T-helper 2 cell (primary cell): Measurements from ENCODE around the gene GRIP2.

Source experiments
- DNase-seq, 5 experiments: peaks; one replicate each; pipeline versions ENCODE4 v3.0.0 to v3.0.0-alpha.2; 2012 to 2022
- total RNA-seq, 2 donors: gene quantifications; one replicate each; lab custom pipeline; 2026; lab: John Stamatoyannopoulos, UW

GRIP2 gene
- 0 to 0.13 reads per million in 2 donors for total RNA-seq

DNA sequence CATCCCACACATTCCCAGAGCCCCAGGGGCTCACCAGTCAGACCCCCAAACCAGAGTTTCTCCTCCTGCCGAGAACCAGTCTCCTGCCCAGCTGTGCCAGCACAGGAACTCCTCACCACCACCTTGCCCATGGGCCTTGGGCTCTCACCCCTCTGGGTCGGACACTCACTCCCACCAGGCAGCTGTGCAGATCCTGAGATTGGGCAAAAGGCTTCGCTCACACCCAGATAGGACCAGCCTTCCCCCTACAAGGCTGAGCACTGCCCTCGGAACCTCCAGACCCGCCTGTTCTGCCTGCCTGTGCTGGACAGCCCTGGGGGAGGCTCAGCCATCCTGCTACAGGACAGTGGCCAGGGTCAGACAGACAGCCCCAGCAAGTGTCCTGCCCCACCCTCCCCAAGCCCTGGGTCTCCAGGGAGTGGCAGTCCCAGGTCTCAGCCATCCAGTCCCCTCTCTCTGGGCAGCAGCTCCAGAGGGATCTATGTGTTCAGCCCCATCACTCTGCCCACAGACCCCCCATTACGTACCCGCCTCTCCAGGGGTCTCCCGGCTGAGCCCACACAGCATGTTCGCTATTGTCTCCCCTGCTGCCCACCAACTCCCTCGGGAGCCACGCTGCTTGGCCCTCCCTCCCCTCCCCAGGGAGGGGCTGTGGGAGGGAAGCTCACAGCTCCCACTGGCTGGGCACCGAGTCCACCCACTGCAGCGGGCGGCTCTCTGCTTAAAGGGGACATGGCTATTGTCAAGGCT is at the start of gene GRIP2:
Gene GRIP2, minus strand, starts transcription at position 601 of the 750 bp plus-strand sequence. Its CDS starts 34 bp downstream, at position 567.
- DNase-seq, result no peak

GRCh38 chr3:14588425-14589112 is 48.4 kb upstream of the GRIP2 start:
- no peak for DNase-seq

GRCh38 chr3:14587740-14588360 is 47.7 kb upstream of the GRIP2 start:
- DNase-seq, result no peak

- no peak for DNase-seq
These were observed 46.5 kb upstream of the GRIP2 start for GRCh38 chr3:14586611-14587010.

DNA sequence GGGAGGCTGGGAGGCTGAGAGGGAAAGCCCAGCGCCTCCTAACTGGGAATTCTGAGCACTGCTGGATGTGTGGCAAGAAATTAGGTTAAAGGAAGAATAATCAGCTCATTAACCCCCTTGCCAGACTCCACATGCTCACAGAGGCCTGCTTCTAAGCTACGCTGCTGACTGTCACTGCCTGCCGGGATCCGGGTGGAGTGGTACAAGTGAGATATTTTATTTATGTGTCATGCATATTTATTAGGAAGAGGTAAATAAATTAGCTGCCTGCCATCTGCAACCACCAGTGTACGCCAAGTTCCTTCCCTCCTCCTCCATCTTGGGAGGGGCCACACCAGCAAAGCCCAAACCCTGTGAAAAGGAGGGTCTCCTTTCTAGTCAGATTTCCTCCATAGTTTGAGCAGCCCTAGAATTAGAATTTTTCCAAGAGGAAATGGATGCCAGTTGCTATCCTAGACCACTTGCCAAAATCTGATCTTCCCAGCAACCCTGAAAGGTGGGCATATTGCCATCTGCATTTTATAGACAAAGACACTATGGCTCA is 43.5 kb upstream of the GRIP2 start:
- no peak for DNase-seq

- no peak for DNase-seq
These were observed 41.9 kb upstream of the GRIP2 start for GRCh38 chr3:14582045-14582410.

DNA sequence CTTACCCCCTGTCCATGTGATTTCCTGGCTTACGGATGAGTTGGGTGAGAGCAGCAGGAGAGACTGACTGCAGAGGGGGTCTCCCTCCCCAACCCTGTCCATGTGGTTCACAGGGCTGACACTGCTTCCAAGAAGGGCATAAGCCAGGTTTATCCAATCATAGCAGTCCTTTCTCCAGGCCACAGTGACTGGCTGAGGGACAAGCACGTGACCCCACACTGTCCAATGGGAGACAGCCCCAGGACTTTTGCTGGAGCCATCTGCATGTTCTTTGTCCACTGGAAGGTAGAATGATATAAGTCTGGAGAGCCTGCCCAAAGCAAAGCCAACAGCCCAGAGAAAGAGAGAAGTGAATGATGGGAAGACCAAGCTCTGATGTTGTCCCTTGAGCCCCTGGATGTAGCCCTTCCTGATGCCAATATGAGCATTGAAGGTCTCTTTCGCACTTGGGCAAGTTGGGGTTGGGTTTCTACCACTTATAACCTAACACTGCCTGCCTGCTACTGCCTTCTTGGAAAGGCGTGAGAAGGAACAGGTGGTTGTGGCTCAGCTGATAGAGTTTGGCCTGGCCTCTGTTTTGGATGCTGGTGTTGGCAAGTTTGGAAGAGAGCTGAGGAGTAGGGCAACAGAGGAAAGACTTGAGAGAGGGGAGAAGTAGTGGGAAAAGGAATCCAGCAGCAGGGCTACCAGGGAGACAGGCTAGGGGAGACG is 41.3 kb upstream of the GRIP2 start:
- no peak for DNase-seq

- DNase-seq, result no peak
These were observed 37.8 kb upstream of the GRIP2 start for GRCh38 chr3:14577897-14578296.

DNA sequence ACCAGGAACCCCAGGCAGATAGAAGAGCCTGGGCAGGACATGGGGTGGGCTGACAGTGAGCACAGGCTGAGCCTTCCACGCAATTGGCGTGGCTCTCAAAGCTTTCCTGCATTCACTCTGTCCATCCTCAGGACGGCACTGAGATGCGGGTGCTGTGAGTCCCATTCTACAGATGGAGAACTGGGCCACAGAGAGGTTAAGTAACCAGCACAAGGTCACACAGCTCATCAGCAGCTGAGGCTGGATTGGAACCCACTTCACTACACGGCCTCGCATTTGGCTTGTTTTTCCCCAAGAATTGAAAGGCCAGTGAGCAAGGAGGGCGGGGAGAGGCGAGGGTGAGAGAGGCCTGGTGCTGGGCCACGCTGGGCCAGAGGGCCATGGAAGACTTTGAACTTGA is 36.0 kb upstream of the GRIP2 start:
- DNase-seq, result no peak

GRCh38 chr3:14574183-14574582 is 34.0 kb upstream of the GRIP2 start:
- no peak for DNase-seq

DNA sequence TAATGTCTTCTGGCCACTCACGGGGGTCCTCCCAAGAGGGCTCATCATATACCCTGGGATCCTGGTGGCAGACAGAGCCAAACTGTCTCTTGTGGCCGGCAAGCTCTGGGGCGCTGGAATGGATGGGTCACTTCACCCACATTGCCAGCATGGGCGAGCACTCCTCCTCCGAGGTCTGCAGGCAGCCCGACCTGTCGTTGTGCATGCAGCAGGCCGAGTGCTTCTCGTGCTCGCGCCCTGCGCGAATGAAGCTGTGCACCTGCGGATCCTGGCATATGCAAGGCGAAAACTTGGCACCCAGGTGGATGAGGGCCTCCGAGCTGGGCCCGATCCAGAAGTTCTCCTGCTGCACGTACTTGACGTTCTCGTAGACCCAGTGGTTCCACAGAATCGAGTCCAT is 33.6 kb upstream of the GRIP2 start:
- no peak for DNase-seq

DNA sequence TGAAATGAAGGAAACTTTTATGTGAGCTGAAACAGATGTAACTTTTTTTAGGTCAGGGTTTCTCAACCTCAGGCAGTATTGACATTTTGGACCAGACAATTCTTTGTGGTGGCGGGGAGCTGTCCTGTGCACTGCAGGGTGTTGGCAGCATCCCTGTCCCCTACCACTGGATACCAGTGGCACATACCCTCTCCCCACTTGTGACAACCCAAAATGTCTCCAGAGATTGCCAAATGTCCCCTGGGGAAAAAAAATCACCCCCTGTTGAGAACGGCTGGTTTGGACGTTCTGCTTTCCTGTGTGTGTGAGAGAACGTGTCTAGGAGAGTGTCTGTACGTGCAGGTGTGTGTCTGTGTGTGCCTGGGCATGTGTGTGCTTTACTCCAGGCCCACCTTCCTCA is 30.7 kb upstream of the GRIP2 start:
- DNase-seq, result no peak

DNA sequence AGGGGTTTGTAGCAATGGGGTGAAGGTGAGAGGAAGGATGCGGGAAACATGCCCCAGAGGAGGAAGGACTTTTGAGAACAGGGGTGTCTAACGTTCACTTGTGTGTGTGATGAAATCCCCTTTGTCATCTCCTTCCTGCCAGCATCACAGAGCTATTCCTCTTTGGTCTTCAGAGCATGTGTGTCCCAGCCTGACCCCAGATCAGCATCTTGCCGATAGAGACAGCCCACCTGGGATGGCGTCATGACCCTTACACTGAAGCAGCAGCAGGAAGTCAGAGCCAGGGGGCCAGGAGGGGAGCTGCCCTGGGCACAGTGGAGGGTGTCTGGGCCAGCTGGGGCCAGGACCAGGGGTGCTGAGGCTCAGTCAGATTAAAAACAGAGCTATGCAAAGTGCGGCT is 29.9 kb upstream of the GRIP2 start:
- no peak for DNase-seq

DNA sequence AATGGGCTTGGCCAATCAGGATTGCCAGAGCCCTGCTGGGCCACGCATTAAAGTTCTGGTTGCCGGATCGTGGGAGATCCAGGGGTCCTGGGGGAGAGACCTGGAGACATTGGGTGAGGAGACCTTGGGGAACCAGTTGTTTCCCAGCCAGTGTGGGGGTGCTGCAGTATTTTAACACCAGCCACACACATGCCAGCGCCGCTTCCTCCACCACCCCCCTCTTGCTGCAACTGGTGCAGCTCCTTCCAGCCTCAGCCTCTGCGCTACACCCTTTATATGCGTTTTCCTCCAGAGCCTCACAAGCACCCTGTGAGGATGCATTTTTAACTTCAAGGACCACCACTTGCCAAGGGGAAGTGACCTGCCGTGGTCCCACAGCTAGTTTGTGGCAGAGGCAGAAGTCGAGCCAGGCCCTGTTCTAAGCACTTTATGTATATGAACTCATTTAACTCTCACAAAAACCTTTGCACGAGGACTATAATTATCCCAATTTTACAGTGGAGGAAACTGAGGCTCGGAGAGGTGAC is 29.4 kb upstream of the GRIP2 start:
- DNase-seq, result no peak

DNA sequence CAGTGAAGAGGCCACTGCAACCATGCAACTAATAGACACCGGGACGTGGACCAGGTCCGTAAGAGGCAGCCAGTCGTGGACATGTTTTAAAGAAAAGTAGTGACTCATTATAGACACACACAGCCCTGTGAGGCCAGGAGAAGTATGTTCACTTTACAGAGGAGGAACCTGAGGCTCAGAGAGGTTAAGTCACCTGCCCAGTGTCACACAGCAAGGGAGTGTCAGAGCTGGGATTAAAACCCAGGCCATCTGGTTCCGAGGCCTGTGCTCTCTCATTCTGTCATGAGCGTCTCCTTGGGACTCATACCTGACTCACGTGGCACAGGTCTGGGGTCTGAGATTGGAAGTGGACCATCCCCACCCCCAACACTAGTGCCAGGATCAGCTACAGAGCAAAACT is 28.1 kb upstream of the GRIP2 start:
- no peak for DNase-seq

DNA sequence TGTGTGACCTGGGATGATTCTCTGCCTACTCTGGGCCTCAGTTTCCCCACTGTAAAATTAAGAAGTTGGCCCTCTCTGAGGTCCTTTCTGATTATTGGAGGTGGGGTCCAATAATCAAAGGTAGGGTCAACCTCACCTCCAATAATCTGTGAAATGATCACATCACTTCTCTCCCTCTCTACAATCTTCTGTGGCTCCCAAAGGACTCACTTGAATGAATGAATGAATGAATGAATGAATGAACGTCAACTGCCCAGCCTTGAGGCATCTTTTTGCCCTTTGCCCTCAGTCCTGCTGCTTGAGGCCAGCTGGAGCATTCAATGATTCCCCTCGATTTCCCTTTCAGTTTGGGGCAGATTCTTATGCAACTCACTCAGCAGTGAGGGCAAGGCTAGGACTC is 26.7 kb upstream of the GRIP2 start:
- no peak for DNase-seq

GRCh38 chr3:14565868-14566588 is 25.9 kb upstream of the GRIP2 start:
- DNase-seq, result peak in 1 of 5 experiments; percentile 11

DNA sequence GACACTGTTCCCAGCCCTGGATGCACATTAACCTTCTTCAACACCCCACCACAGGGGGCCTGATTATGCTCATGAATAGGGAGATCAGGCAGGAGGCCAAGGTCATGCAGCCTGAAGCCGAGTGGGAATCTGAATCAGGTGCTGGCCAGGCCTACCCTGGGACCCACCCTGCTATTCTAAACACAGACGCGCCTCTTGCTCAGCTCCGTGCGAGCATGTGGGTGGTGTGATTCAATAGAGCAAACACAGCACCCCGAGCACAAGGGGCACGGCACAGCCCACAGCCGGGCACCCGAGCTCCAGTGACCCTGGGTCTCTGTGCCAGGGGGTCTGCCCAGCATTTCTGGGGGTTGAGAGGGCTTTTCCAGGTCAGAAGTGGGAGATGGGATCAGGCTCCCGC is 24.6 kb upstream of the GRIP2 start:
- DNase-seq, result no peak

DNA sequence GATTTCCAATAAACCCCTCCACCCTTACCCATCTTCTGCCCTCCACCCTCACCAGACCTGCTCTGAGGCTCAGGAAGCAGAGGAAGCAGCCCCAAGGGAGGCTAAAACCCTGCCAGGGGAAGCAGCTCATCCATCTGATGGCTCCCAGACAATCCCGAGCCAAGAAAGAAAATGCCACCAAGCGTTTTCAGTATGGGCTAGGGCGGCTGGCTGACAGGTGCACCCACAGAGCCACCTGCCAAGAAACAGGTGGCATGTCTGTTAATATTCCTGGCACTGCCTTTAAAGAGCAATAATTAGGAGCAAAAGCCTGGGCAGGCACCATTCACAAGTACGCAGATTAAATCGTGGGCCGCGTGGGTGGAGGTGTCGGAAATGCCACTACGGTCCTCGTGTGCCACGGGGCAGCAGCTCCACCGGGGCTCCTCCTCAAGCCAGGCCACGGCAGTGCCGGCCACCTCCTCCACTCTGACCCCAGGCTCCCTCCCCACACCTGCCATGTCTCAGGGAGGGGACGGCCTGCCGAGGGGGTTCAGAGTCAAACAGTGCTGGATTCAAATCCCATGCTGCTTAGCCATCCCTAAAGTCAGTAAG is 23.9 kb upstream of the GRIP2 start:
- DNase-seq, result no peak

DNA sequence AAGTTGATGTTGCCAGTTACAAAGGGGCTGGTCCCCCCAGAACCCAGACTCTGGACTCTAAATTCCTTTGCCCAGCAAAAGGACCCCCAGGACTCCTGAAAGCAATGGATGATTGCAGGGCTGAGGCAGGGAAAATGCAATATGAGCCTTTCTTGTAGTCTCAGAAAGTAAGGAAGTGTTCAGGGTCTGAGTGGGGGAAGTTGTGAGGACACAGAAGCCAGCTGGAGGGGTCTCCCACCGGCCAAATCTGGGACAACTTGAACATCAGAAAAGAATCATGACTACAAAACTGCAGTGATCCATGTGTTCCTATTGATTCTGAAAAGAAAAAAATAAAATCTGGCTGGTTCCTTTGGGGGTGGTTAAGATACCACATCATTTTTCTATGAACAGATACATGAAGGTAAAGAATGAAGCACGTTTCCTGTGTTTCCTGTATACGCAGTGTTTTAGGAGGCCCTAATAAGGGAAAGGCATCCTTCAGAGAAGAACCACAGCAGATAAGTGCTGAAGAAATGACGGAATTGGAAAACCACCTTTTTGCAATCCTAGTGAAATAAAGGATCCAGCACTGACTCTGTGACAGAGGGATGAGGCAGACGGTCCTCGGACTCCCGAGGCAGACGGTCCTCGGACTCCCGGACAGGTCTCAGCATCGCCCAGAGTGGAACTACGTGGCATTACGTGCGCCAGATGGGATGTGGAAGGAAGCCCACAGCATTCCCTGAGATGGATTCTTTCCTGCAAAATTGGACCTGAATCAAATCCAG is 22.2 kb upstream of the GRIP2 start:
- DNase-seq, result no peak
